HepG2 (cell line): Measurements from ENCODE around the gene FABP1. TPM values are rescaled to one million over a fixed set of nuclear protein-coding genes. Genes with fewer than 3 reads are reported as not detected.

Source experiments
- BHLHE40 ChIP-seq: IDR thresholded peaks from 2 replicates; pipeline ENCODE4 v1.6.1; 2011; ENCODE audit warnings: low read length, improper control_type of control experiment
- FOSL2 ChIP-seq: sonication (generic); formaldehyde crosslinking; IDR thresholded peaks from 2 replicates; pipeline ENCODE4 v1.4.0; 2020; ENCODE audit warnings: missing genetic modification reagents
- HNRNPLL ChIP-seq: fragments of 200-400 bp; formaldehyde crosslinking; IDR thresholded peaks from 2 replicates; pipeline ENCODE4 v1.6.1; 2017; ENCODE audit warnings: mild to moderate bottlenecking, low read depth, low read length; ENCODE audit not compliant: poor library complexity, severe bottlenecking
- KDM3A ChIP-seq: IDR thresholded peaks from 2 replicates; pipeline ENCODE4 v1.6.1; 2018; ENCODE audit warnings: low read depth, missing compliant biosample characterization
- KLF9 ChIP-seq: IDR thresholded peaks from 2 replicates; pipeline ENCODE4 v1.6.1; 2016; ENCODE audit warnings: low read depth
- MAF1 ChIP-seq: sonication (generic); formaldehyde crosslinking; IDR thresholded peaks from 2 replicates; pipeline ENCODE4 v1.5.0; 2020; ENCODE audit warnings: missing genetic modification reagents, borderline replicate concordance
- RORA ChIP-seq: sonication (generic); formaldehyde crosslinking; IDR thresholded peaks from 2 replicates; pipeline ENCODE4 v1.5.0; 2020; ENCODE audit warnings: mild to moderate bottlenecking, missing genetic modification reagents, moderate library complexity
- RXRA ChIP-seq: sonication (generic); formaldehyde crosslinking; IDR thresholded peaks from 2 replicates; pipeline ENCODE4 v1.5.1; 2020; ENCODE audit warnings: missing genetic modification reagents
- SIN3B ChIP-seq: fragments of 150-350 bp; IDR thresholded peaks from 2 replicates; pipeline ENCODE4 v1.6.1; 2014; ENCODE audit warnings: low read length
- ZNF274 ChIP-seq: sonication (generic); formaldehyde crosslinking; IDR thresholded peaks from 2 replicates; pipeline ENCODE4 v1.5.1; 2020; ENCODE audit warnings: mild to moderate bottlenecking, missing genetic modification reagents
- ZNF44 ChIP-seq: sonication (generic); formaldehyde crosslinking; IDR thresholded peaks from 2 replicates; pipeline ENCODE4 v1.5.1; 2020; ENCODE audit warnings: mild to moderate bottlenecking, missing genetic modification reagents
- ZNF589 ChIP-seq: sonication (generic); formaldehyde crosslinking; conservative IDR thresholded peaks from 2 replicates; pipeline ENCODE4 v1.8.0; 2022; ENCODE audit warnings: mild to moderate bottlenecking, moderate library complexity, missing genetic modification reagents
- ZNF660 ChIP-seq: sonication (generic); formaldehyde crosslinking; IDR thresholded peaks from 2 replicates; pipeline ENCODE4 v1.5.1; 2020; ENCODE audit warnings: mild to moderate bottlenecking, low read depth, missing genetic modification reagents, borderline replicate concordance
- ZNF709 ChIP-seq: sonication (generic); formaldehyde crosslinking; IDR thresholded peaks from 2 replicates; pipeline ENCODE4 v1.5.0; 2020; ENCODE audit warnings: mild to moderate bottlenecking, missing genetic modification reagents
- polyA plus RNA-seq, 8 experiments: library from polyadenylated mRNA; depleted of rRNA in 3 of 8; stranded (reverse) in 7 of 8; unstranded in 1 of 8; fragments of >200 nt; fragmentation: Illumina TruSeq in 4 of 8; extraction: Trizol in 4 of 8; gene quantifications; 2 replicates each; pipeline versions ENCODE4 v1.2.1 to v1.2.3, GENCODE V29; 2011 to 2016; ENCODE audit warnings: low read depth in 4 of 8, missing spikeins in 1 of 8, mixed read lengths in 1 of 8; ENCODE audit not compliant: insufficient read depth in 1 of 8
- total RNA-seq, 5 experiments: library from RNA; depleted of rRNA; stranded (reverse); fragments of >200 nt; fragmentation: Illumina TruSeq; extraction: Trizol; gene quantifications; 2 replicates each; pipeline ENCODE4 v1.2.3, GENCODE V29; 2016; ENCODE audit warnings: low read depth in 1 of 5
- TF ChIP-seq, protein P1 (sequence below): sonication (generic); formaldehyde crosslinking; IDR thresholded peaks from 2 replicates; pipeline ENCODE4 v1.8.1; 2023; ENCODE audit warnings: mild to moderate bottlenecking, inconsistent platforms, moderate library complexity, missing genetic modification reagents, borderline replicate concordance
- TF ChIP-seq, protein P2 (sequence below): sonication (generic); formaldehyde crosslinking; IDR thresholded peaks from 2 replicates; pipeline ENCODE4 v1.5.0; 2020; ENCODE audit warnings: mild to moderate bottlenecking, missing genetic modification reagents
- TF ChIP-seq, protein P3 (sequence below): sonication (generic); formaldehyde crosslinking; IDR thresholded peaks from 2 replicates; pipeline ENCODE4 v1.9.0; 2021; ENCODE audit warnings: missing genetic modification reagents, mild to moderate bottlenecking, borderline replicate concordance
- TF ChIP-seq, protein P4 (sequence below): sonication (generic); formaldehyde crosslinking; IDR thresholded peaks from 2 replicates; pipeline ENCODE4 v1.4.0; 2020; ENCODE audit warnings: mild to moderate bottlenecking, missing genetic modification reagents
- TF ChIP-seq, protein P5 (sequence below): sonication (generic); formaldehyde crosslinking; IDR thresholded peaks from 2 replicates; pipeline ENCODE4 v1.4.0; 2020; ENCODE audit warnings: missing genetic modification reagents
- TF ChIP-seq, protein P6 (sequence below): sonication (generic); formaldehyde crosslinking; IDR thresholded peaks from 2 replicates; pipeline ENCODE4 v1.4.0; 2020; ENCODE audit warnings: mild to moderate bottlenecking, missing genetic modification reagents

Gene FABP1
- total and polyA plus RNA-seq, 2 of the 13 experiments (the other 11 are each of a cell fraction or from before 2014, with no cell fraction given): 644 to 1,608 TPM

DNA sequence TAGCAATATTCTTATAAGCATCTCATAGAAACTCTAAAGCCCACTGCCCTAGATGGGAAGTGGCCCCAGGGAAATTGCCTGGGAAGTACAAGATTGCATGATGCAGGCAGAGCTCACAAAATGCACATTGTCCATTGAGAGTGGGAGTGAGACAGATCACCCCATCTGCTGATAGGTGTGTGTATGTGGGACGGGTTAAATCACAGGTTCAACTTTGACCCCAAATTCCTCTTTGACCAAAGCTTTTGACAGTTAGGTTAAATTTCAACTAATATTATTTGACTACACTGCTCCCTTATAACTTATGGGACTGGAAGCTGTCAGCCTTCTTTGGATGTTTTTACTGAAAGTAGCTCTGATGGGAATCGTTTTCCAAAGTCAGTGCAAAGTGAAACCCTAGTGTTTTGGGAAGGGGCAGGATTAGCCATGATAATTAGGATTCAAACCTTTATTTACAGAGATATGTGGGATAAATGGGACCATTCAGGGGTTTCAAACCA, 11.4 kb upstream of the FABP1 start (continued):
- TF ChIP-seq ZNF44 (CRISPR knock-in tag) (peak; percentile 83; the same call in 1 of the 2 replicates), RORA (CRISPR knock-in tag) (no peak), ZNF660 (CRISPR knock-in tag) (no peak), KDM3A (CRISPR knock-in tag) (peak; percentile 52; the same call in 1 of the 2 replicates), MAF1 (CRISPR knock-in tag) (0 out of 2 replicates have a peak, but pooled peaks have one; percentile 39), HNRNPLL (no peak), ZNF709 (CRISPR knock-in tag) (0 out of 2 replicates have a peak, but pooled peaks have one; percentile 54), BHLHE40 (no peak), RXRA (CRISPR knock-in tag) (peak; percentile 87; the same call in 1 of the 2 replicates), FOSL2 (peak; percentile 73), ZNF589 (no peak), ZNF274 (CRISPR knock-in tag) (no peak; the same call in 1 of the 2 replicates), SIN3B (no peak), KLF9 (no peak)
- TF ChIP-seq, protein P1, sequence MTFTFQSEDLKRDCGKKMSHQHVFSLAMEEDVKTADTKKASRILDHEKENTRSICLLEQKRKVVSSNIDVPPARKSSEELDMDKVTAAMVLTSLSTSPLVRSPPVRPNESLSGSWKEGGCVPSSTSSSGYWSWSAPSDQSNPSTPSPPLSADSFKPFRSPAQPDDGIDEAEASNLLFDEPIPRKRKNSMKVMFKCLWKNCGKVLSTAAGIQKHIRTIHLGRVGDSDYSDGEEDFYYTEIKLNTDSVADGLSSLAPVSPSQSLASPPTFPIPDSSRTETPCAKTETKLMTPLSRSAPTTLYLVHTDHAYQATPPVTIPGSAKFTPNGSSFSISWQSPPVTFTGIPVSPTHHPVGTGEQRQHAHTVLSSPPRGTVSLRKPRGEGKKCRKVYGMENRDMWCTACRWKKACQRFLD (CRISPR knock-in tag): no peak
- TF ChIP-seq, protein P2, sequence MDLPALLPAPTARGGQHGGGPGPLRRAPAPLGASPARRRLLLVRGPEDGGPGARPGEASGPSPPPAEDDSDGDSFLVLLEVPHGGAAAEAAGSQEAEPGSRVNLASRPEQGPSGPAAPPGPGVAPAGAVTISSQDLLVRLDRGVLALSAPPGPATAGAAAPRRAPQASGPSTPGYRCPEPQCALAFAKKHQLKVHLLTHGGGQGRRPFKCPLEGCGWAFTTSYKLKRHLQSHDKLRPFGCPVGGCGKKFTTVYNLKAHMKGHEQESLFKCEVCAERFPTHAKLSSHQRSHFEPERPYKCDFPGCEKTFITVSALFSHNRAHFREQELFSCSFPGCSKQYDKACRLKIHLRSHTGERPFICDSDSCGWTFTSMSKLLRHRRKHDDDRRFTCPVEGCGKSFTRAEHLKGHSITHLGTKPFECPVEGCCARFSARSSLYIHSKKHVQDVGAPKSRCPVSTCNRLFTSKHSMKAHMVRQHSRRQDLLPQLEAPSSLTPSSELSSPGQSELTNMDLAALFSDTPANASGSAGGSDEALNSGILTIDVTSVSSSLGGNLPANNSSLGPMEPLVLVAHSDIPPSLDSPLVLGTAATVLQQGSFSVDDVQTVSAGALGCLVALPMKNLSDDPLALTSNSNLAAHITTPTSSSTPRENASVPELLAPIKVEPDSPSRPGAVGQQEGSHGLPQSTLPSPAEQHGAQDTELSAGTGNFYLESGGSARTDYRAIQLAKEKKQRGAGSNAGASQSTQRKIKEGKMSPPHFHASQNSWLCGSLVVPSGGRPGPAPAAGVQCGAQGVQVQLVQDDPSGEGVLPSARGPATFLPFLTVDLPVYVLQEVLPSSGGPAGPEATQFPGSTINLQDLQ (CRISPR knock-in tag): no peak
- TF ChIP-seq, protein P3, sequence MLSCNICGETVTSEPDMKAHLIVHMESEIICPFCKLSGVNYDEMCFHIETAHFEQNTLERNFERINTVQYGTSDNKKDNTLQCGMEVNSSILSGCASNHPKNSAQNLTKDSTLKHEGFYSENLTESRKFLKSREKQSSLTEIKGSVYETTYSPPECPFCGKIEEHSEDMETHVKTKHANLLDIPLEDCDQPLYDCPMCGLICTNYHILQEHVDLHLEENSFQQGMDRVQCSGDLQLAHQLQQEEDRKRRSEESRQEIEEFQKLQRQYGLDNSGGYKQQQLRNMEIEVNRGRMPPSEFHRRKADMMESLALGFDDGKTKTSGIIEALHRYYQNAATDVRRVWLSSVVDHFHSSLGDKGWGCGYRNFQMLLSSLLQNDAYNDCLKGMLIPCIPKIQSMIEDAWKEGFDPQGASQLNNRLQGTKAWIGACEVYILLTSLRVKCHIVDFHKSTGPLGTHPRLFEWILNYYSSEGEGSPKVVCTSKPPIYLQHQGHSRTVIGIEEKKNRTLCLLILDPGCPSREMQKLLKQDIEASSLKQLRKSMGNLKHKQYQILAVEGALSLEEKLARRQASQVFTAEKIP (CRISPR knock-in tag): no peak
- TF ChIP-seq, protein P4, sequence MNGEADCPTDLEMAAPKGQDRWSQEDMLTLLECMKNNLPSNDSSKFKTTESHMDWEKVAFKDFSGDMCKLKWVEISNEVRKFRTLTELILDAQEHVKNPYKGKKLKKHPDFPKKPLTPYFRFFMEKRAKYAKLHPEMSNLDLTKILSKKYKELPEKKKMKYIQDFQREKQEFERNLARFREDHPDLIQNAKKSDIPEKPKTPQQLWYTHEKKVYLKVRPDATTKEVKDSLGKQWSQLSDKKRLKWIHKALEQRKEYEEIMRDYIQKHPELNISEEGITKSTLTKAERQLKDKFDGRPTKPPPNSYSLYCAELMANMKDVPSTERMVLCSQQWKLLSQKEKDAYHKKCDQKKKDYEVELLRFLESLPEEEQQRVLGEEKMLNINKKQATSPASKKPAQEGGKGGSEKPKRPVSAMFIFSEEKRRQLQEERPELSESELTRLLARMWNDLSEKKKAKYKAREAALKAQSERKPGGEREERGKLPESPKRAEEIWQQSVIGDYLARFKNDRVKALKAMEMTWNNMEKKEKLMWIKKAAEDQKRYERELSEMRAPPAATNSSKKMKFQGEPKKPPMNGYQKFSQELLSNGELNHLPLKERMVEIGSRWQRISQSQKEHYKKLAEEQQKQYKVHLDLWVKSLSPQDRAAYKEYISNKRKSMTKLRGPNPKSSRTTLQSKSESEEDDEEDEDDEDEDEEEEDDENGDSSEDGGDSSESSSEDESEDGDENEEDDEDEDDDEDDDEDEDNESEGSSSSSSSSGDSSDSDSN (CRISPR knock-in tag): no peak
- TF ChIP-seq, protein P5, sequence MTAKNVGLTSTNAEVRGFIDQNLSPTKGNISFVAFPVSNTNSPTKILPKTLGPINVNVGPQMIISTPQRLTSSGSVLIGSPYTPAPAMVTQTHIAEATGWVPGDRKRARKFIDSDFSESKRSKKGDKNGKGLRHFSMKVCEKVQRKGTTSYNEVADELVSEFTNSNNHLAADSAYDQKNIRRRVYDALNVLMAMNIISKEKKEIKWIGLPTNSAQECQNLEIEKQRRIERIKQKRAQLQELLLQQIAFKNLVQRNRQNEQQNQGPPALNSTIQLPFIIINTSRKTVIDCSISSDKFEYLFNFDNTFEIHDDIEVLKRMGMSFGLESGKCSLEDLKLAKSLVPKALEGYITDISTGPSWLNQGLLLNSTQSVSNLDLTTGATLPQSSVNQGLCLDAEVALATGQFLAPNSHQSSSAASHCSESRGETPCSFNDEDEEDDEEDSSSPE (CRISPR knock-in tag): no peak; the same call in 1 of the 2 replicates
- TF ChIP-seq, protein P6, sequence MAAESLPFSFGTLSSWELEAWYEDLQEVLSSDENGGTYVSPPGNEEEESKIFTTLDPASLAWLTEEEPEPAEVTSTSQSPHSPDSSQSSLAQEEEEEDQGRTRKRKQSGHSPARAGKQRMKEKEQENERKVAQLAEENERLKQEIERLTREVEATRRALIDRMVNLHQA (CRISPR knock-in tag): no peak
